Occipital lobe (tissue), 2 donors: ENCODE data around the gene CLEC6A. TPM values are rescaled to one million over a fixed set of nuclear protein-coding genes. Genes with fewer than 3 reads are reported as not detected.
"Not testable (repeated sequence)": the region's sequence is repeated elsewhere in the genome, so short reads cannot be mapped to it uniquely, and the experiment has no call there.

Experiments used
- DNase-seq: peaks from one replicate; lab custom pipeline; 2025; lab: John Stamatoyannopoulos, UW
- total RNA-seq: library from RNA; depleted of rRNA; stranded (reverse); fragments of >200 nt; gene quantifications from one replicate; pipeline ENCODE4 v1.2.3, GENCODE V29; 2014

CLEC6A gene
- not detected for total RNA-seq

GRCh38 chr12:8455727-8456360, at the start of gene CLEC6A:
CLEC6A (plus strand) TSS chr12:8455962; CDS start chr12:8456112, 150 bp downstream.
- DNase-seq = no peak

GRCh38 chr12:8419576-8419975, 36.2 kb upstream of the CLEC6A start:
- not testable (repeated sequence) for DNase-seq

- DNase-seq = no peak
These were observed 35.3 kb upstream of the CLEC6A start for GRCh38 chr12:8420506-8420905.

GRCh38 chr12:8444536-8445278, 11.1 kb upstream of the CLEC6A start:
- not testable (repeated sequence) for DNase-seq

GRCh38 chr12:8445731-8446130, 10.0 kb upstream of the CLEC6A start:
- no peak for DNase-seq

GRCh38 chr12:8446642-8447547, 8.9 kb upstream of the CLEC6A start:
- no peak for DNase-seq

GRCh38 chr12:8449355-8449859, 6.4 kb upstream of the CLEC6A start:
- no peak for DNase-seq

- no peak for DNase-seq
These were observed 3.7 kb upstream of the CLEC6A start for GRCh38 chr12:8452036-8452435.

GRCh38 chr12:8453021-8453513, 2.7 kb upstream of the CLEC6A start:
- no peak for DNase-seq

- no peak for DNase-seq
These were observed 2.0 kb upstream of the CLEC6A start for GRCh38 chr12:8453796-8454195.

- DNase-seq = no peak
These were observed 491 bp upstream of the CLEC6A start for GRCh38 chr12:8455271-8455670.

GRCh38 chr12:8461426-8461825, 5.7 kb downstream of the CLEC6A start:
- DNase-seq = no peak

- no peak for DNase-seq
These were observed 9.7 kb downstream of the CLEC6A start for GRCh38 chr12:8465301-8465996.

- DNase-seq = no peak
These were observed 10.5 kb downstream of the CLEC6A start for GRCh38 chr12:8466241-8466640.

GRCh38 chr12:8471090-8471489, 15.3 kb downstream of the CLEC6A start:
- no peak for DNase-seq

- DNase-seq = no peak
These were observed 19.9 kb downstream of the CLEC6A start for GRCh38 chr12:8475508-8476203.

- DNase-seq = no peak
These were observed 26.9 kb downstream of the CLEC6A start for GRCh38 chr12:8482571-8483061.

- DNase-seq = no peak
These were observed 27.3 kb downstream of the CLEC6A start for GRCh38 chr12:8483079-8483478.

GRCh38 chr12:8491646-8492530, 36.1 kb downstream of the CLEC6A start:
- DNase-seq = no peak
